ENCODE measurements around the gene USP34.
"Not testable (repeated sequence)": the region's sequence is repeated elsewhere in the genome, so short reads cannot be mapped to it uniquely, and the experiment has no call there.

USP34 gene

GRCh38 chr2:61423714-61424113, 47.2 kb downstream of the USP34 start:
- DNase-seq (ENCODE audit: low read depth) = peak; percentile 70

GRCh38 chr2:61421611-61422010, 49.3 kb downstream of the USP34 start:
- DNase-seq (ENCODE audit: low read depth) = no peak

GRCh38 chr2:61420991-61421544, 49.8 kb downstream of the USP34 start:
- no peak for DNase-seq (ENCODE audit: low read depth)

- DNase-seq (ENCODE audit: low read depth) = peak; percentile 41
Measured at GRCh38 chr2:61419570-61419969, 51.3 kb downstream of the USP34 start.

GRCh38 chr2:61419129-61419528, 51.8 kb downstream of the USP34 start:
- DNase-seq (ENCODE audit: low read depth) = peak; percentile 42

GRCh38 chr2:61416871-61417645, 53.8 kb downstream of the USP34 start:
- DNase-seq (ENCODE audit: low read depth) = no peak

- no peak for DNase-seq (ENCODE audit: low read depth)
Measured at GRCh38 chr2:61415265-61415664, 55.6 kb downstream of the USP34 start.

GRCh38 chr2:61414674-61415073, 56.2 kb downstream of the USP34 start:
- DNase-seq (ENCODE audit: low read depth) = no peak

- DNase-seq (ENCODE audit: low read depth) = no peak
Measured at GRCh38 chr2:61411109-61411508, 59.8 kb downstream of the USP34 start.

- DNase-seq (ENCODE audit: low read depth) = peak; percentile 28
Measured at GRCh38 chr2:61410185-61410584, 60.7 kb downstream of the USP34 start.

GRCh38 chr2:61405813-61406212, 65.1 kb downstream of the USP34 start:
- no peak for DNase-seq (ENCODE audit: low read depth)

GRCh38 chr2:61404438-61404837, 66.4 kb downstream of the USP34 start:
- no peak for DNase-seq (ENCODE audit: low read depth)

GRCh38 chr2:61398413-61398812, 72.5 kb downstream of the USP34 start:
- no peak for DNase-seq (ENCODE audit: low read depth)

- no peak for DNase-seq (ENCODE audit: low read depth)
Measured at GRCh38 chr2:61396005-61396404, 74.9 kb downstream of the USP34 start.

GRCh38 chr2:61387588-61387987, 83.3 kb downstream of the USP34 start:
- not testable (repeated sequence) for DNase-seq (ENCODE audit: low read depth)

- DNase-seq (ENCODE audit: low read depth) = not testable (repeated sequence)
Measured at GRCh38 chr2:61380882-61381197, 90.0 kb downstream of the USP34 start.

- DNase-seq (ENCODE audit: low read depth) = peak; percentile 66
Measured at GRCh38 chr2:61380056-61380881, 90.6 kb downstream of the USP34 start.

- no peak for DNase-seq (ENCODE audit: low read depth)
Measured at GRCh38 chr2:61379521-61379920, 91.4 kb downstream of the USP34 start.

- DNase-seq (ENCODE audit: low read depth) = no peak
Measured at GRCh38 chr2:61378281-61378680, 92.6 kb downstream of the USP34 start.

- peak; percentile 29 for DNase-seq (ENCODE audit: low read depth)
Measured at GRCh38 chr2:61377046-61377445, 93.8 kb downstream of the USP34 start.

GRCh38 chr2:61376211-61376610, 94.7 kb downstream of the USP34 start:
- DNase-seq (ENCODE audit: low read depth) = no peak

- DNase-seq (ENCODE audit: low read depth) = no peak
Measured at GRCh38 chr2:61371027-61371426, 99.9 kb downstream of the USP34 start.

Data from iris pigment epithelial cell (primary cell).